IMR-90 (cell line): ENCODE results near the gene NPPB. TPM values are rescaled to one million over a fixed set of nuclear protein-coding genes. Genes with fewer than 3 reads are reported as not detected.

Source experiments
- ATAC-seq: fragments of 200-7000 bp; cut with Tn5 transposase; 2 replicates; pipeline ENCODE4 v1.9.1; 2020; ENCODE audit warnings: low read depth, mild to moderate bottlenecking, moderate library complexity
- BruUV-seq: library from RNA; stranded (reverse); fragments of 400-500 nt; replicated peaks from 2 replicates; lab custom pipeline; 2021; lab: Mats Ljungman, UMichigan
- CTCF ChIA-PET: fragments of 300-600 bp; formaldehyde crosslinking; extraction: SDS; loops from one replicate; lab custom pipeline; 2021; ENCODE audit warnings: antibody characterized with exemption; lab: Yijun Ruan, JAX
- POLR2A ChIA-PET: fragments of 300-600 bp; sonication (Branson Sonifier 250); formaldehyde crosslinking; loops from one replicate; lab custom pipeline; 2022; ENCODE audit warnings: antibody characterized with exemption; ENCODE audit not compliant: unreplicated experiment; lab: Charles Lee
- DNase-seq: peaks from one replicate; pipeline ENCODE4 v3.0.0; 2013
- H2AFZ ChIP-seq: replicated peaks from 2 replicates; pipeline ENCODE3; 2013; ENCODE audit warnings: low read length, mild to moderate bottlenecking; ENCODE audit not compliant: poor library complexity
- H2AK5ac ChIP-seq: 2 replicates; pipeline ENCODE4 v1.6.1; 2013; ENCODE audit warnings: low read depth, low read length, inconsistent platforms
- H2AK9ac ChIP-seq: replicated peaks from 2 replicates; pipeline ENCODE3; 2013; ENCODE audit warnings: mild to moderate bottlenecking, low read depth, low read length, moderate library complexity; ENCODE audit not compliant: poor library complexity
- H2BK120ac ChIP-seq: 2 replicates; pipeline ENCODE4 v1.6.1; 2013; ENCODE audit warnings: low read depth, low read length, inconsistent platforms
- H2BK15ac ChIP-seq: 3 replicates; pipeline ENCODE4 v1.6.1; 2013; ENCODE audit warnings: low read depth, low read length, inconsistent platforms
- H2BK20ac ChIP-seq: 2 replicates; pipeline ENCODE4 v1.6.1; 2013; ENCODE audit warnings: low read depth, mild to moderate bottlenecking, inconsistent platforms, low read length, moderate library complexity
- H2BK5ac ChIP-seq: 2 replicates; pipeline ENCODE4 v1.6.1; 2013; ENCODE audit warnings: mild to moderate bottlenecking, low read depth, low read length, inconsistent platforms; ENCODE audit not compliant: poor library complexity, severe bottlenecking
- H3K14ac ChIP-seq: replicated peaks from 2 replicates; pipeline ENCODE4 v1.6.1; 2013; ENCODE audit warnings: low read depth, low read length, inconsistent platforms
- H3K18ac ChIP-seq: 2 replicates; pipeline ENCODE4 v1.6.1; 2013; ENCODE audit warnings: low read depth, low read length, control low read depth
- H3K23ac ChIP-seq: 2 replicates; pipeline ENCODE4 v1.6.1; 2013; ENCODE audit warnings: low read depth, low read length, inconsistent platforms
- H3K27ac ChIP-seq: 2 replicates; pipeline ENCODE4 v1.5.1; 2013; ENCODE audit warnings: mild to moderate bottlenecking, control low read depth, low read length; ENCODE audit not compliant: insufficient read depth
- H3K27me3 ChIP-seq: 2 replicates; pipeline ENCODE4 v1.6.1; 2013; ENCODE audit warnings: low read length; ENCODE audit not compliant: control insufficient read depth, insufficient read depth
- H3K36me3 ChIP-seq: 2 replicates; pipeline ENCODE4 v1.6.1; 2013; ENCODE audit warnings: low read length, mixed read lengths; ENCODE audit not compliant: control insufficient read depth, insufficient read depth
- H3K4ac ChIP-seq: 2 replicates; pipeline ENCODE4 v1.6.1; 2013; ENCODE audit warnings: low read depth, low read length, inconsistent platforms
- H3K4me1 ChIP-seq: 2 replicates; pipeline ENCODE4 v1.6.1; 2013; ENCODE audit warnings: low read length, mixed read lengths; ENCODE audit not compliant: control insufficient read depth, insufficient read depth
- H3K4me2 ChIP-seq: 2 replicates; pipeline ENCODE4 v1.6.1; 2013; ENCODE audit warnings: low read depth, mild to moderate bottlenecking, control low read depth, low read length, moderate library complexity
- H3K4me3 ChIP-seq: 2 replicates; pipeline ENCODE4 v1.5.1; 2013; ENCODE audit warnings: low read depth, mild to moderate bottlenecking, control low read depth, low read length, moderate library complexity; ENCODE audit not compliant: insufficient read depth
- H3K56ac ChIP-seq: 2 replicates; pipeline ENCODE4 v1.6.1; 2013; ENCODE audit warnings: low read length, inconsistent platforms; ENCODE audit not compliant: insufficient read depth; ENCODE audit errors: extremely low read depth
- H3K79me1 ChIP-seq, 2 experiments: 2 replicates each; pipeline ENCODE4 v1.6.1; 2013; ENCODE audit warnings: low read length in 2 of 2, inconsistent platforms in 1 of 2, low read depth in 1 of 2
- H3K9ac ChIP-seq: 2 replicates; pipeline ENCODE4 v1.6.1; 2013; ENCODE audit warnings: low read depth, low read length, control low read depth
- H3K9me1 ChIP-seq: 2 replicates; pipeline ENCODE4 v1.6.1; 2013; ENCODE audit warnings: low read length, inconsistent platforms; ENCODE audit not compliant: insufficient read depth
- H3K9me3 ChIP-seq: 2 replicates; pipeline ENCODE4 v1.6.1; 2013; ENCODE audit warnings: low read length; ENCODE audit not compliant: control insufficient read depth, insufficient read depth
- H4K20me1 ChIP-seq: 2 replicates; pipeline ENCODE4 v1.6.1; 2013; ENCODE audit warnings: low read length, inconsistent platforms; ENCODE audit not compliant: insufficient read depth
- H4K5ac ChIP-seq: 2 replicates; pipeline ENCODE4 v1.6.1; 2013; ENCODE audit warnings: mild to moderate bottlenecking, low read depth, low read length, control low read depth
- H4K8ac ChIP-seq, 2 experiments: 2 replicates each; pipeline ENCODE4 v1.6.1; 2013; ENCODE audit warnings: low read depth in 2 of 2, low read length in 2 of 2, control low read depth in 1 of 2, inconsistent platforms in 1 of 2
- H4K91ac ChIP-seq: 2 replicates; pipeline ENCODE4 v1.6.1; 2013; ENCODE audit warnings: low read depth, low read length, inconsistent platforms; ENCODE audit not compliant: insufficient read depth
- MAFK ChIP-seq: IDR thresholded peaks from 2 replicates; pipeline ENCODE4 v1.6.1; 2012; ENCODE audit warnings: low read depth, low read length, improper control_type of control experiment
- MAZ ChIP-seq: IDR thresholded peaks from 2 replicates; pipeline ENCODE4 v1.6.1; 2012; ENCODE audit warnings: low read depth, mild to moderate bottlenecking, low read length, improper control_type of control experiment, moderate library complexity, borderline replicate concordance
- MXI1 ChIP-seq: IDR thresholded peaks from 2 replicates; pipeline ENCODE4 v1.6.1; 2012; ENCODE audit warnings: low read depth, mild to moderate bottlenecking, low read length, moderate library complexity, borderline replicate concordance
- RFX5 ChIP-seq: IDR thresholded peaks from 2 replicates; pipeline ENCODE4 v1.8.0; 2012; ENCODE audit warnings: low read depth, mild to moderate bottlenecking, low read length, moderate library complexity
- SMC3 ChIP-seq: fragments of 150-350 bp; IDR thresholded peaks from 2 replicates; pipeline ENCODE4 v1.6.1; 2016; ENCODE audit warnings: low read depth, mild to moderate bottlenecking, antibody characterized with exemption, low read length, moderate library complexity
- WGBS, 2 experiments: methylation state at CpG; one replicate each; pipeline versions ENCODE4 v1.1.5 to v1.1.7; 2013; ENCODE audit warnings: missing lambda C conversion rate in 2 of 2; ENCODE audit not compliant: insufficient read length in 1 of 2; ENCODE audit errors: extremely low coverage in 2 of 2; 5-methylcytosine and 5-hydroxymethylcytosine counted together
- dilution Hi-C: fragments of 300-500 bp; cut with HindIII; formaldehyde crosslinking; loops from one replicate; pipeline ENCODE4 v1.14.3; 2018; ENCODE audit warnings: low sequenced_read_pairs; ENCODE audit not compliant: unreplicated experiment
- in situ Hi-C: fragments of 300-500 bp; cut with MboI; formaldehyde crosslinking; loops from 3 replicates; pipeline ENCODE4 v1.14.3; 2019; ENCODE audit warnings: low sequenced_read_pairs, inconsistent platforms, mixed read lengths
- intact Hi-C: fragments of 100-400 bp; cut with micrococcal nuclease; formaldehyde crosslinking; loops from 2 replicates; pipeline ENCODE4 v1.10.0; 2022
- polyA plus RNA-seq, 3 experiments: library from polyadenylated mRNA; depleted of rRNA; stranded (reverse); fragments of >200 nt; gene quantifications; 2 replicates each; pipeline ENCODE4 v1.2.3, GENCODE V29; 2012; ENCODE audit warnings: low replicate concordance in 1 of 3
- total RNA-seq: library from RNA; depleted of rRNA; stranded (reverse); fragments of >200 nt; gene quantifications from 2 replicates; pipeline ENCODE4 v1.2.3, GENCODE V29; 2012
- TF ChIP-seq, protein P1 (sequence below): fragments of 150-350 bp; IDR thresholded peaks from 2 replicates; pipeline ENCODE4 v1.6.1; 2017; ENCODE audit warnings: mild to moderate bottlenecking, antibody characterized with exemption, low read length, low read depth

The NPPB gene
- total and polyA plus RNA-seq, 2 of the 4 experiments (the other 2 are of a cell fraction), result not detected

- no peak for TF ChIP-seq RFX5
Observed at GRCh38 chr1:11836955-11837766, 21.6 kb downstream of the NPPB start (continued).

DNA sequence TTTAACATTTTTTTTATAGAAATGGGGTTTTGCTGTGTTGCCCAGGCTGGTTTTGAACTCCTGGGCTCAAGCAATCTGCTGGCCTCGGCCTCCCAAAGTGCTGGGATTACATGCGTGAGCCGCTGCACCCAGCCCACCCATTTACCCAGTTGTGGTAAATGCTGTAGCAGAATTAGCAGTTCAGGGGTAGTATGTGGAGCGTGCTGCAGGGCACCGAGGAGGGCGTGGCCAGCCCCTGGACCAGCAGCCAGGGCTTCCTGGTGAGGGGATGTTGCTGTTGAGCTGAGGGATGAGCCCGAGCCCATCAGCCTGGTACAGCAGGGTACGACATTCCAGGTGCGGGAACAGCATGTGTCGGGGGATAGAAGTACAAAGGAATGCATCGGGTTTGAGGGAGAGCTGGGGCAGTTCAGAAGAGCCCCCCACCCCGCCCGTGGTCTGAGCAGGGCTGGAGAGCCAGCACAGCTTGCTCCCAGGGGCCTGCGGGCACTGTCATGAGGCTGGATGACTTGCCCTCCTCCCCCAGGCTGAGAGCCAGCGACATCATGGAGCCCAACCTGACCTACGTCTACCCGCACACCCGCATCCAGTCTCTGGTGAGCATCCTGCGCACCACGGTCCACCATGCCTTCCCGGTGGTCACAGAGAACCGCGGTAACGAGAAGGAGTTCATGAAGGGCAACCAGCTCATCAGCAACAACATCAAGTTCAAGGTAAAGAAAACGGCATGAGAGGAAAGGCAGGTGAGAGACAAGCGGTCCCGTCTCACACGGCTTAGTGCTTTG lies 23.1 kb downstream of the NPPB start:
- Histone ChIP-seq H4K5ac (no peak overlapping the region), H3K4me3 (no peak overlapping the region), H4K8ac (no peak overlapping the region), H3K9me1 (no peaks in the 10 kb centered on the region), H3K4me1 (no peaks in the 10 kb centered on the region), H3K36me3 (peaks cover 77% of the 10 kb centered on the region), H3K4ac (no peak overlapping the region), H4K20me1 (peaks cover 9% of the 10 kb centered on the region; the same call in 1 of the 2 replicates), H3K4me2 (no peak overlapping the region), H2BK15ac (no peak overlapping the region), H3K18ac (no peak overlapping the region), H3K27me3 (no peaks in the 10 kb centered on the region), H3K79me1 (peaks cover 0 to 4% of the 10 kb centered on the region in 2 experiments; a peak in 2 of 4 replicates), H2BK20ac (no peak overlapping the region), H4K91ac (no peak overlapping the region), H2AK9ac (no peak overlapping the region), H3K14ac (no peak overlapping the region), H2AK5ac (no peak overlapping the region), H3K27ac (no peak overlapping the region), H3K23ac (no peak overlapping the region), H3K9ac (no peak overlapping the region), H3K56ac (no peak overlapping the region), H2BK5ac (no peak overlapping the region), H3K9me3 (no peaks in the 10 kb centered on the region), H2BK120ac (no peak overlapping the region), H2AFZ (no peak overlapping the region)
- TF ChIP-seq, protein P1, sequence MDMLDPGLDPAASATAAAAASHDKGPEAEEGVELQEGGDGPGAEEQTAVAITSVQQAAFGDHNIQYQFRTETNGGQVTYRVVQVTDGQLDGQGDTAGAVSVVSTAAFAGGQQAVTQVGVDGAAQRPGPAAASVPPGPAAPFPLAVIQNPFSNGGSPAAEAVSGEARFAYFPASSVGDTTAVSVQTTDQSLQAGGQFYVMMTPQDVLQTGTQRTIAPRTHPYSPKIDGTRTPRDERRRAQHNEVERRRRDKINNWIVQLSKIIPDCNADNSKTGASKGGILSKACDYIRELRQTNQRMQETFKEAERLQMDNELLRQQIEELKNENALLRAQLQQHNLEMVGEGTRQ, result no peak
- TF ChIP-seq SMC3 (no peak), MAFK (no peak), MAZ (no peak), MXI1 (no peak)
- POLR2A ChIA-PET, result no interaction called here
- intact Hi-C loops (no loop called here), dilution Hi-C loops (no loop called here), in situ Hi-C loops (no loop called here)
- 98% methylated on average over 19 of the region's 28 CpGs; no CpG with 5 or more reads in 1 of the 2 experiments for WGBS, 2 experiments
- no TSS peak for BruUV-seq
- DNase-seq, result no peak
- CTCF ChIA-PET, result no interaction called here
- ATAC-seq, result no peak
